NCI-H446 (cell line): Measurements from ENCODE around the gene PEAR1.

Experiments
- DNase-seq, 2 experiments: peaks; one replicate each; lab custom pipeline; 2025; lab: John Stamatoyannopoulos, UW

The PEAR1 gene, protein sequence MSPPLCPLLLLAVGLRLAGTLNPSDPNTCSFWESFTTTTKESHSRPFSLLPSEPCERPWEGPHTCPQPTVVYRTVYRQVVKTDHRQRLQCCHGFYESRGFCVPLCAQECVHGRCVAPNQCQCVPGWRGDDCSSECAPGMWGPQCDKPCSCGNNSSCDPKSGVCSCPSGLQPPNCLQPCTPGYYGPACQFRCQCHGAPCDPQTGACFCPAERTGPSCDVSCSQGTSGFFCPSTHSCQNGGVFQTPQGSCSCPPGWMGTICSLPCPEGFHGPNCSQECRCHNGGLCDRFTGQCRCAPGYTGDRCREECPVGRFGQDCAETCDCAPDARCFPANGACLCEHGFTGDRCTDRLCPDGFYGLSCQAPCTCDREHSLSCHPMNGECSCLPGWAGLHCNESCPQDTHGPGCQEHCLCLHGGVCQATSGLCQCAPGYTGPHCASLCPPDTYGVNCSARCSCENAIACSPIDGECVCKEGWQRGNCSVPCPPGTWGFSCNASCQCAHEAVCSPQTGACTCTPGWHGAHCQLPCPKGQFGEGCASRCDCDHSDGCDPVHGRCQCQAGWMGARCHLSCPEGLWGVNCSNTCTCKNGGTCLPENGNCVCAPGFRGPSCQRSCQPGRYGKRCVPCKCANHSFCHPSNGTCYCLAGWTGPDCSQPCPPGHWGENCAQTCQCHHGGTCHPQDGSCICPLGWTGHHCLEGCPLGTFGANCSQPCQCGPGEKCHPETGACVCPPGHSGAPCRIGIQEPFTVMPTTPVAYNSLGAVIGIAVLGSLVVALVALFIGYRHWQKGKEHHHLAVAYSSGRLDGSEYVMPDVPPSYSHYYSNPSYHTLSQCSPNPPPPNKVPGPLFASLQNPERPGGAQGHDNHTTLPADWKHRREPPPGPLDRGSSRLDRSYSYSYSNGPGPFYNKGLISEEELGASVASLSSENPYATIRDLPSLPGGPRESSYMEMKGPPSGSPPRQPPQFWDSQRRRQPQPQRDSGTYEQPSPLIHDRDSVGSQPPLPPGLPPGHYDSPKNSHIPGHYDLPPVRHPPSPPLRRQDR

DNA sequence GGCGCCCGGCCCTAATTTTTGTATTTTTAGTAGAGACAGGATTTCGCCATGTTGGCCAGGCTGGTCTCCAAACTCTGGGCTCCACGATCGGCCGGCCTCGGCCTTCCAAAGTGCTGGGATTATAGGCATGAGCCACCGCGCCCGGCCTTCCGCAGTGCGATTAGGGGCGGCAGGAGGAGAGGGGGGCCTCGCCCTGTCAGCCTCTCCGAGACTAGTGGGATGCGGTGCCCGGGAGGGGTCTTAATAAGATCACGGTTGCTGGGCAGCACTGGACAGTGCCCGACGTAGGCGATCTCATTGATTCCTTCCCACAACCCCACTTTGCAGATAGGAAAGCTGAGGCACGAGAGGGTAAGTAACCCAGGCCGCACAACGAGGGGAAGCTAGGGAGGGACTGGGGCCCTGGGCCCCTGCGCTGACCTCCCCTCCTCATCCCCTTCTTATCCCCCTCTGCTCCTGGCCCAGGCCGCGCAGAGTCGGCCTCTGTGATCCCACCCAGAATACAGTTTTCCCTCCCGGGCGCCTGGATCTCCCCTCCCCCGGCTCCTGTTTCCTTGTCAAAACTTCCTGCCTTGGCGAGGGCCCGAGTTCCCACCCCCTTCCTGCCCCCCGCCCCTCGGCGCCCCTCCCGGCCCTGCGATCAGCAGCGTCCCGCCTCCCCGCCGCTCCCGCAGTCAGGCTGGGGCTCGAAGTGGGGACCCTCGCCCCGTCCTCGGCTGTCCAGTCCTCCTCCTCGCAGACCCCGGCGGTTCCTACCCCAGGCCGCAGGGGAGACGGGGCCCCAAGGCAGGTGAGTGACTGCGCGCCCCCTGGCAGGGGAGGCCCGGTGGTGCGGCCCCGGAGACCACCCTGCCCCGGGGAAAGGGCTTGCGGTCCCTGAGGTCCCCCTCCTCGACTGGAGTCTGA lies at the start of gene PEAR1:
TSS of gene PEAR1 (plus strand) at position 671 of the 906 bp plus-strand sequence. CDS start 10,209 bp downstream, outside the sequence.
- no peak for DNase-seq

GRCh38 chr1:156844102-156844501 lies 49.4 kb upstream of the PEAR1 start:
- no peak for DNase-seq

DNA sequence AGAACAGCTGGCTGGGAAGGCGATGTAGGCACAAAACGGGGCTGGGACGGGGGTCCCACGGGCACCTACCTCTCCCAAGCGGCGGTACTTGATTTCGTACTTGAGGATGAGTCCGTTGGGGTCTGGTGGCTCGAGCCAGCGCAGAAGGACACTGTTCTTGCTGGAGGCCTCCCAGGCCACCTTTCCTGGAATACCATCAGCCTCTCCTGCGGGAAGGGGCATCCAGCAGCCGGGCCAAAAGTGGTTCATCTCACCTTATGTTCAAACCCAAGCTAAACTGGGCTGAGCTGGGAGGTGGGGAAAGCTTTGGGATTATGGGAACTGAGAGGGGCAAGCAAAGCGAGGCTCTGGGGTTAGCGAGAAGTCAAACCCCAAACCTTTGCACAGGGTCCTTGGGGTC lies 48.9 kb upstream of the PEAR1 start:
- DNase-seq = no peak

- no peak for DNase-seq
Observed at GRCh38 chr1:156845055-156845952, 48.2 kb upstream of the PEAR1 start.

DNA sequence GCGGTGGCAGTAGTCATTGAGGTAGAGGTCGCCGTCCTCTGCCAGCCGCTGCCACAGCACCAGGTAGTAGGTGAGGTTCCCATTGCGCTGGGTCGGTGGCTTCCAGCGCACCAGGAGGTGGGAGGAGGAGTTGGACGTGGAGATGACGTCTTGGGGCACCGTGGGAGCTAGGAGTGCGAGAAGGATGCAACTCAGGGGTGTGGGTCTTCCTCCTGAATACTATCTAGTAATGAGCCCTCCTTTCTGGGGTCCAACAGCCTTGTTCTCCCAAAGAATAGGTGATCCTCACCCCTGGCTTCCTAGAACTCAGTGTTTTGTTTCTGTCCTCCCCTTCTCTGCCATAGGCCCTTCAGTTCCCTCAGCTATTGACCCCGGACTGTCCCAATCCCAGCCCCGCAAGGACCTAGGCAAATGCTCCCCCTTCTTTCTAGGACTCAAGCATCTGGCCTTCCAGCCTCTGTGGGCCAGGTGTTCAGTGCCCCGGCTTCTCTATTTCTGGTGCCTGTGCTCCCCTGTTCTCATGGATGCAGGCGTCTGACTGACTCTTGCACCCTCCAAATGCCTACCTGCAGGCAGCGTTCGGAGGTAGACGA lies 47.5 kb upstream of the PEAR1 start:
- no peak for DNase-seq

GRCh38 chr1:156846643-156847042 lies 46.9 kb upstream of the PEAR1 start:
- DNase-seq = no peak

- DNase-seq = no peak
Observed at GRCh38 chr1:156847591-156848460, 45.7 kb upstream of the PEAR1 start.

- DNase-seq = no peak
Observed at GRCh38 chr1:156848461-156849150, 44.9 kb upstream of the PEAR1 start.

GRCh38 chr1:156849151-156849496 lies 44.4 kb upstream of the PEAR1 start:
- DNase-seq = no peak

GRCh38 chr1:156851779-156852417 lies 41.6 kb upstream of the PEAR1 start:
- peak; percentile 65 to 84 for DNase-seq

DNA sequence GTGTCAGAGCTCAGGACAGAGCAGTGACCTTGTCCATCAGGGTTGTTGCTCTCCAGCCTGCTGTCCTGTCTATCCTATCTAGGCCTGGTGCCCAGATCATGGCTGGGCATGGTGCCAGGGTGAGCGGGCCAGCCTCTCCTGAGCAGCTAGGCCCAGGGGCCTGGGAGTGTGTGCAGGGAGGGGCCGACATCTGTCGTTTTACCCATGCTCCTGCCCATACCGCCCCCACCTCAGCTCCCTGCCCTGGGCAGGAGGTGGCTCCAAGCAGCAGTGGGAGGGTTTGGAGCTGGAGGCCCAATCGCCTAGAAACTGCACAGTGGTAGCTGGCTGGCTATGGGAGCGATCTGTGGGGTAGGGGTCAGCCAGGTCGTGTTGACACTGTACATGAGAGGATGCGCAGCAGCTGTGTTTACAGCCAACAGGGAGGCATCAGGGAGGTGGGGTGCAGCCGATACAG lies 41.1 kb upstream of the PEAR1 start:
- peak; percentile 84 to 98 for DNase-seq

GRCh38 chr1:156853761-156854160 lies 39.8 kb upstream of the PEAR1 start:
- no peak for DNase-seq

GRCh38 chr1:156854634-156855033 lies 38.9 kb upstream of the PEAR1 start:
- no peak for DNase-seq

DNA sequence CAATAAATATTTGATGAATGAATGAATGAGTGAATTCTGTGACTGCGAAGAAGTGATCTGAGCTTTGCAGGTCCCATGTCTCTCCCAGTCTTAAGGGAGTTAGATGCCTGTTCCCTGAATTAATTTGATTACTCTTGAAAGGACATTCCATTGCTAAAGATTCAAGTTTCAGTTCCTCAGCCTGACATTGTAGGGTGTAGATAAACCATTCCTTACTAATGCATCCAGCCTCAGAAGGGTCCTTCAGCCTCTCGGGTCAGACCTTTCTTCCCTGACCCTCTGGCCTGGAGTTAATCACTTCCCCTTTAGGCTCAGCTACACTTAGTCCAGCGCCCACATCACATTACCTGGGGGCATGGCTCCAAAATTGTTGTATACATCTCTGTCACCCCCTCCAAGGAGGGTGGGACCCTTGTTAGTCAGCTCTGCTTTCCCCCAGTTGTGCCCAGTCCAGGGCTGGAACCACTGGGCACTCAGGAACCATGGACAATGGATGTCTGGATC lies 37.2 kb upstream of the PEAR1 start:
- no peak for DNase-seq

GRCh38 chr1:156857532-156857931 lies 36.0 kb upstream of the PEAR1 start:
- DNase-seq = no peak

- no peak for DNase-seq
Observed at GRCh38 chr1:156858555-156858956, 35.0 kb upstream of the PEAR1 start.

GRCh38 chr1:156858959-156859522 lies 34.5 kb upstream of the PEAR1 start, which contains the start of gene INSRR:
Gene INSRR, minus strand, starts transcription at chr1:156859117. Its CDS starts 496 bp downstream, at chr1:156858621.
- no peak for DNase-seq
